OCI-LY7 (cell line): ENCODE data around the gene ZBTB34. TPM values are rescaled to one million over a fixed set of nuclear protein-coding genes. Genes with fewer than 3 reads are reported as not detected.

Source experiments
- BruUV-seq: library from RNA; stranded (reverse); fragments of 400-500 nt; replicated peaks from 2 replicates; lab custom pipeline; 2021; lab: Mats Ljungman, UMichigan
- CTCF ChIA-PET: fragments of 300-600 bp; sonication (Branson Sonifier 250); formaldehyde crosslinking; loops from one replicate; lab custom pipeline; 2022; ENCODE audit warnings: antibody characterized with exemption; ENCODE audit not compliant: unreplicated experiment; lab: Charles Lee
- POLR2A ChIA-PET: fragments of 300-600 bp; sonication (Branson Sonifier 250); formaldehyde crosslinking; loops from one replicate; lab custom pipeline; 2022; ENCODE audit warnings: antibody characterized with exemption; lab: Charles Lee
- DNase-seq: peaks from one replicate; pipeline ENCODE4 v3.0.0-alpha.2; 2015; ENCODE audit warnings: low spot score
- H2AFZ ChIP-seq: fragments of 200-600 bp; sonication (generic), shearing (Covaris generic); 2 replicates; pipeline ENCODE4 v1.6.1; 2014; ENCODE audit warnings: mild to moderate bottlenecking, antibody characterized with exemption, low read length, moderate library complexity
- H3K27ac ChIP-seq: fragments of 200-600 bp; sonication (generic); 2 replicates; pipeline ENCODE4 v1.5.1; 2014; ENCODE audit warnings: mixed run types, low read depth, mild to moderate bottlenecking, moderate library complexity, low read length, inconsistent platforms; ENCODE audit not compliant: poor library complexity, severe bottlenecking
- H3K36me3 ChIP-seq: fragments of 200-600 bp; sonication (generic); 2 replicates; pipeline ENCODE4 v1.6.1; 2014; ENCODE audit warnings: mild to moderate bottlenecking, antibody characterized with exemption, low read length, moderate library complexity, mixed read lengths; ENCODE audit not compliant: insufficient read depth
- H3K4me1 ChIP-seq: fragments of 200-600 bp; sonication (generic); 2 replicates; pipeline ENCODE4 v1.5.1; 2014; ENCODE audit warnings: mild to moderate bottlenecking, low read length; ENCODE audit not compliant: insufficient read depth, poor library complexity, severe bottlenecking
- H3K4me2 ChIP-seq: fragments of 200-600 bp; sonication (generic); 2 replicates; pipeline ENCODE4 v1.6.1; 2014; ENCODE audit warnings: mild to moderate bottlenecking, low read length
- H3K4me3 ChIP-seq: fragments of 200-600 bp; sonication (generic); 2 replicates; pipeline ENCODE4 v1.5.1; 2014; ENCODE audit warnings: mild to moderate bottlenecking, low read depth, low read length; ENCODE audit not compliant: poor library complexity, severe bottlenecking
- H3K79me2 ChIP-seq: fragments of 200-600 bp; sonication (generic); 2 replicates; pipeline ENCODE4 v1.6.1; 2016; ENCODE audit warnings: low read depth, mild to moderate bottlenecking, low read length, moderate library complexity, mixed read lengths; ENCODE audit not compliant: insufficient read depth
- H3K9me2 ChIP-seq: fragments of 200-600 bp; sonication (generic); 2 replicates; pipeline ENCODE4 v1.6.1; 2016; ENCODE audit warnings: mild to moderate bottlenecking, low read length, mixed read lengths; ENCODE audit not compliant: insufficient read depth
- H3K9me3 ChIP-seq: fragments of 200-600 bp; sonication (generic); 2 replicates; pipeline ENCODE4 v1.6.1; 2014; ENCODE audit warnings: mild to moderate bottlenecking, mixed run types, low read length, mixed read lengths
- H4K20me1 ChIP-seq: fragments of 200-600 bp; sonication (generic); 2 replicates; pipeline ENCODE4 v1.6.1; 2014; ENCODE audit warnings: mild to moderate bottlenecking, antibody characterized with exemption, low read length, moderate library complexity, mixed read lengths; ENCODE audit not compliant: insufficient read depth
- EZH2phosphoT487 ChIP-seq: fragments of 200-600 bp; sonication (generic); IDR thresholded peaks from 2 replicates; pipeline ENCODE4 v1.6.1; 2018; ENCODE audit warnings: low read depth, borderline replicate concordance, mild to moderate bottlenecking, mixed run types, antibody characterized with exemption, low read length, moderate library complexity, mixed read lengths
- intact Hi-C: fragments of 100-400 bp; cut with micrococcal nuclease; formaldehyde crosslinking; loops from one replicate; pipeline ENCODE4 v1.10.0; 2022; ENCODE audit not compliant: unreplicated experiment
- total RNA-seq, 2 experiments: library from RNA; depleted of rRNA in 1 of 2; stranded (reverse); fragments of >200 nt in 1 of 2; shearing (Covaris generic) in 1 of 2; gene quantifications; 2 replicates each; pipeline ENCODE4 v1.2.3, GENCODE V29; 2014 to 2022
- TF ChIP-seq, protein P1 (sequence below): fragments of 200-600 bp; sonication (generic); conservative IDR thresholded peaks from 2 replicates; pipeline ENCODE4 v1.5.1; 2014; ENCODE audit warnings: mild to moderate bottlenecking, antibody characterized with exemption, low read length, moderate library complexity, mixed read lengths

ZBTB34 gene
- total RNA-seq, 2 experiments from 2014 or later, result 6.5 to 11.3 TPM

DNA sequence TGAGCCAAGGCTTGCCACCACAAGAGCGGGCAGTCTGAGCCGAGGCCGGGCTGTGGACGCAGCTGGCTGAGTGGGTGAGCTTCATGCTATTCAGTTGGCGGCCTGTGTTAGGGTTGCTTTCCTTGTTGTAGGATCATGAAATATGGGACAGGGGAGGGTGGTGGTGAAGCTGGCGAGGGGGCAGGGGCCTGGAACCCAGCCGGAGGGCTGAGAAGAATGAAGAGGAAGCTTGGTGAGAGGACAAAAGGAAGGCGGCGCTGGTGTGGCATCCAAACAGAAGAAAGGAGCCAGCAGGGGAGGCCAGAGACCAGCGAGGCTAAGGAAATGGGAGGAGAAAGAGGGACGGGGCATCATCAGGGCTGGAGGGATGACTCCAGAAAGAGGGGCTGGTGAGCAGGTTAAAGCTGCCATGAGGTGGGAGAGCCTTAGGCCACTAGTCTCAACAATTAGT, 72.5 kb downstream of the ZBTB34 start:
- ChIA-PET POLR2A (no interaction called here), CTCF (no interaction called here)
- 0 out of 2 replicates have a peak, but pooled peaks cover 1% of the 10 kb centered on the region for H4K20me1 ChIP-seq
- no peak overlapping the region for H3K27ac ChIP-seq
- H3K9me3 ChIP-seq, result no peaks in the 10 kb centered on the region
- no peak for DNase-seq
- H3K4me1 ChIP-seq, result no peaks in the 10 kb centered on the region
- no peak for TF ChIP-seq EZH2phosphoT487
- TF ChIP-seq, protein P1, sequence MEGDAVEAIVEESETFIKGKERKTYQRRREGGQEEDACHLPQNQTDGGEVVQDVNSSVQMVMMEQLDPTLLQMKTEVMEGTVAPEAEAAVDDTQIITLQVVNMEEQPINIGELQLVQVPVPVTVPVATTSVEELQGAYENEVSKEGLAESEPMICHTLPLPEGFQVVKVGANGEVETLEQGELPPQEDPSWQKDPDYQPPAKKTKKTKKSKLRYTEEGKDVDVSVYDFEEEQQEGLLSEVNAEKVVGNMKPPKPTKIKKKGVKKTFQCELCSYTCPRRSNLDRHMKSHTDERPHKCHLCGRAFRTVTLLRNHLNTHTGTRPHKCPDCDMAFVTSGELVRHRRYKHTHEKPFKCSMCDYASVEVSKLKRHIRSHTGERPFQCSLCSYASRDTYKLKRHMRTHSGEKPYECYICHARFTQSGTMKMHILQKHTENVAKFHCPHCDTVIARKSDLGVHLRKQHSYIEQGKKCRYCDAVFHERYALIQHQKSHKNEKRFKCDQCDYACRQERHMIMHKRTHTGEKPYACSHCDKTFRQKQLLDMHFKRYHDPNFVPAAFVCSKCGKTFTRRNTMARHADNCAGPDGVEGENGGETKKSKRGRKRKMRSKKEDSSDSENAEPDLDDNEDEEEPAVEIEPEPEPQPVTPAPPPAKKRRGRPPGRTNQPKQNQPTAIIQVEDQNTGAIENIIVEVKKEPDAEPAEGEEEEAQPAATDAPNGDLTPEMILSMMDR, result no peak
- no peak overlapping the region for H3K4me2 ChIP-seq
- no peaks in the 10 kb centered on the region for H3K9me2 ChIP-seq
- no peak overlapping the region for H3K4me3 ChIP-seq
- H3K36me3 ChIP-seq, result no peaks in the 10 kb centered on the region
- BruUV-seq, result no TSS peak
- H2AFZ ChIP-seq, result no peak overlapping the region
- H3K79me2 ChIP-seq, result no peaks in the 10 kb centered on the region
- intact Hi-C loops, result no loop called here

DNA sequence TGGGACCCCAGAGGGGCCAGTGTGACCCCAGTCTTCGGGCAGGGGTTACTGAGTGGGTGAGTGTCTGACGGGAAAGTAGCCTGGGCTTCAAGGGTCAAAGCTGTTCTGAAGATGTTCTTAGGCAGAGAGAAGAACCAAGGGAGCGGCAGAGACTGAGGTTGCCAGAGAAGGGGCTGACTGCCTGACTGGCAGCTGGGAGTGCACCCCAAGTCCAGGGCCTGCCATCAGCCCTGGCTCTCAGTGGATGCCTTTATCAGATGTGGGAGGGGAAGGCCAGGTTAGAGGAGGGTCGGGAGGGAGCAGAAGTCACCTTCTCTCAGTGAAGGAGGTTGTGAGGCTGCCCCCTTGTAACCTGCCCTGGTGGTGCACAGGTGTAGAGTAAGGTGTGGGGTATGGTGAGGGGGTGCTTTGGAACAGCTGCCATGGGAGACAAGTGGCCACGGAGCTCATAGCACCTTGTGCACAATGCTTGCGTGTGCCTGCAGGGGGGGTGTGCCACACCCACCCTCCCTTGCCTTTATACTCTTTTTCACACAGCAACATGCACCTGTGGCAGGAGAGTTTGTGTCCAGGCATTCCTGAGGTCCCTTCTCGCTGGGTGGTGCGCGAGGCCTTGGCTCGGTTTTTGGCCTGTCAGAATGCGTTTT, 73.0 kb downstream of the ZBTB34 start:
- no peak overlapping the region for H3K27ac ChIP-seq
- H3K4me2 ChIP-seq, result no peak overlapping the region
- H3K4me3 ChIP-seq, result no peak overlapping the region
- no peak overlapping the region for H2AFZ ChIP-seq
- no peak for DNase-seq
- intact Hi-C loops, result no loop called here
- H3K36me3 ChIP-seq, result no peaks in the 10 kb centered on the region
- H3K9me3 ChIP-seq, result no peaks in the 10 kb centered on the region
- ChIA-PET POLR2A (no interaction called here), CTCF (no interaction called here)
- BruUV-seq, result no TSS peak
- H4K20me1 ChIP-seq, result no peaks in the 10 kb centered on the region
- no peaks in the 10 kb centered on the region for H3K79me2 ChIP-seq
- H3K4me1 ChIP-seq, result no peaks in the 10 kb centered on the region
- no peaks in the 10 kb centered on the region for H3K9me2 ChIP-seq
- no peak for TF ChIP-seq EZH2phosphoT487
- TF ChIP-seq, protein P1, result no peak

DNA sequence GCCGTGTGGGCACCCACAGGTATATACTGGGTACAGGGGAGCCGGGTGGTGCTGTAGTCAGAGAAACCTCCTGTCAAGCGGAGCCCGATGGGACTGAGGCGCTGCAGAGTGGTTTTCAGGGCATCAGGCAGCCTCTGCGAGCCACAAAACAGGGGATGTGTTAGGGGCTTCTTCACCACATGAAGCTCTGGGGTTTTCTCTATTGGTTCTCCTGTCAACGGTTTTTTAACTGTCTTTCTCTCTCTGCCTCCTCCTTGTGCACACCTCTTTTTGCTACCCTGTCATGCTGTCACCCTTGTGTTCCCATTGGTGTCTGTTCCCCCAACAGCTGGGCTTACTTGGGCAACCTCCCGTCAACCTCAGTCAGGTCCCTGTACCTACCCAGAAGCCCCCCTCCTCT, 74.0 kb downstream of the ZBTB34 start:
- H3K9me2 ChIP-seq, result no peaks in the 10 kb centered on the region
- no peaks in the 10 kb centered on the region for H3K9me3 ChIP-seq
- H3K4me1 ChIP-seq, result no peaks in the 10 kb centered on the region
- no peak for TF ChIP-seq EZH2phosphoT487
- TF ChIP-seq, protein P1, result no peak
- CTCF ChIA-PET, result no interaction called here
- no peak for DNase-seq
- no peaks in the 10 kb centered on the region for H3K36me3 ChIP-seq
- H2AFZ ChIP-seq, result no peak overlapping the region
- POLR2A ChIA-PET, result interaction anchor here (0.6 kb wide), 1 partner anchor 149 kb away, joined by 3 read pairs; no protein-coding TSS in a partner anchor
- no peak overlapping the region for H3K27ac ChIP-seq
- H3K4me3 ChIP-seq, result no peak overlapping the region
- H3K79me2 ChIP-seq, result no peaks in the 10 kb centered on the region
- no TSS peak for BruUV-seq
- no peaks in the 10 kb centered on the region for H4K20me1 ChIP-seq
- no peak overlapping the region for H3K4me2 ChIP-seq
- intact Hi-C loops, result no loop called here
